HEK293 (cell line): ENCODE data around the gene PWWP2B.

Experiments used
- ELK4 ChIP-seq: IDR thresholded peaks from 2 replicates; pipeline ENCODE4 v1.6.1; 2011; ENCODE audit warnings: mild to moderate bottlenecking, low read depth, low read length, borderline replicate concordance
- FEZF1 ChIP-seq: fragments of 450-650 bp; formaldehyde crosslinking; IDR thresholded peaks from 2 replicates; pipeline ENCODE4 v1.5.1; 2016; ENCODE audit warnings: missing biosample characterization, missing genetic modification characterization
- HIC1 ChIP-seq: fragments of 450-650 bp; formaldehyde crosslinking; IDR thresholded peaks from 2 replicates; pipeline ENCODE4 v1.5.1; 2016; ENCODE audit warnings: missing biosample characterization, missing genetic modification characterization
- MZF1 ChIP-seq: fragments of 450-650 bp; formaldehyde crosslinking; IDR thresholded peaks from 2 replicates; pipeline ENCODE4 v1.5.1; 2017; ENCODE audit warnings: missing biosample characterization, missing genetic modification characterization, borderline replicate concordance
- SP7 ChIP-seq: fragments of 450-650 bp; formaldehyde crosslinking; IDR thresholded peaks from 2 replicates; pipeline ENCODE4 v1.5.1; 2016; ENCODE audit warnings: missing biosample characterization, missing genetic modification characterization
- YY1 ChIP-seq: fragments of 450-650 bp; formaldehyde crosslinking; IDR thresholded peaks from 2 replicates; pipeline ENCODE4 v1.5.1; 2018; ENCODE audit warnings: missing biosample characterization, missing genetic modification characterization
- ZBTB17 ChIP-seq: fragments of 450-650 bp; formaldehyde crosslinking; IDR thresholded peaks from 2 replicates; pipeline ENCODE4 v1.5.1; 2016; ENCODE audit warnings: missing biosample characterization, missing genetic modification characterization
- ZBTB6 ChIP-seq: fragments of 450-650 bp; formaldehyde crosslinking; IDR thresholded peaks from 2 replicates; pipeline ENCODE4 v1.5.1; 2017; ENCODE audit warnings: missing biosample characterization, missing genetic modification characterization
- ZIC2 ChIP-seq: fragments of 450-650 bp; formaldehyde crosslinking; IDR thresholded peaks from 2 replicates; pipeline ENCODE4 v1.5.1; 2016; ENCODE audit warnings: missing biosample characterization, missing genetic modification characterization
- ZNF121 ChIP-seq: fragments of 450-650 bp; formaldehyde crosslinking; IDR thresholded peaks from 2 replicates; pipeline ENCODE4 v1.5.1; 2016; ENCODE audit warnings: missing biosample characterization, missing genetic modification characterization
- ZNF16 ChIP-seq: fragments of 450-650 bp; formaldehyde crosslinking; IDR thresholded peaks from 2 replicates; pipeline ENCODE4 v1.5.1; 2016; ENCODE audit warnings: low read depth, missing biosample characterization, missing genetic modification characterization
- ZNF221 ChIP-seq: fragments of 450-650 bp; formaldehyde crosslinking; IDR thresholded peaks from 2 replicates; pipeline ENCODE4 v1.5.1; 2017; ENCODE audit warnings: missing biosample characterization, missing genetic modification characterization, borderline replicate concordance
- ZNF404 ChIP-seq: fragments of 450-650 bp; formaldehyde crosslinking; IDR thresholded peaks from 2 replicates; pipeline ENCODE4 v1.5.1; 2017; ENCODE audit warnings: missing biosample characterization, missing genetic modification characterization
- ZNF433 ChIP-seq: fragments of 450-650 bp; formaldehyde crosslinking; IDR thresholded peaks from 2 replicates; pipeline ENCODE4 v1.5.1; 2016; ENCODE audit warnings: missing biosample characterization, missing genetic modification characterization, low read depth
- ZNF501 ChIP-seq: fragments of 450-650 bp; formaldehyde crosslinking; IDR thresholded peaks from 2 replicates; pipeline ENCODE4 v1.5.1; 2016; ENCODE audit warnings: missing biosample characterization, missing genetic modification characterization
- ZNF510 ChIP-seq: fragments of 450-650 bp; formaldehyde crosslinking; IDR thresholded peaks from 2 replicates; pipeline ENCODE4 v1.5.1; 2018; ENCODE audit warnings: mild to moderate bottlenecking, missing genetic modification characterization, missing biosample characterization; ENCODE audit not compliant: insufficient replicate concordance
- ZNF544 ChIP-seq: fragments of 450-650 bp; formaldehyde crosslinking; IDR thresholded peaks from 2 replicates; pipeline ENCODE4 v1.5.0; 2017; ENCODE audit warnings: missing biosample characterization, missing genetic modification characterization
- ZNF561 ChIP-seq: fragments of 450-650 bp; IDR thresholded peaks from 2 replicates; pipeline ENCODE4 v1.5.1; 2018; ENCODE audit warnings: missing biosample characterization, missing genetic modification characterization, borderline replicate concordance
- ZNF580 ChIP-seq: fragments of 450-650 bp; formaldehyde crosslinking; IDR thresholded peaks from 2 replicates; pipeline ENCODE4 v1.5.1; 2016; ENCODE audit warnings: missing biosample characterization, missing genetic modification characterization
- ZNF837 ChIP-seq: fragments of 450-650 bp; formaldehyde crosslinking; IDR thresholded peaks from 2 replicates; pipeline ENCODE4 v1.5.1; 2016; ENCODE audit warnings: missing biosample characterization, missing genetic modification characterization
- ZSCAN18 ChIP-seq: fragments of 450-650 bp; formaldehyde crosslinking; IDR thresholded peaks from 2 replicates; pipeline ENCODE4 v1.5.1; 2016; ENCODE audit warnings: missing biosample characterization, missing genetic modification characterization

PWWP2B gene

GRCh38 chr10:132389433-132390169 is 7.4 kb upstream of the PWWP2B start (continued):
- TF ChIP-seq ZNF580 (tag by site-specific recombination) (no peak), ZNF404 (no peak), ZNF544 (tag by site-specific recombination) (no peak), MZF1 (tag by site-specific recombination) (no peak), ELK4 (no peak), ZNF561 (no peak), FEZF1 (tag by site-specific recombination) (peak; percentile 57), ZNF121 (tag by site-specific recombination) (no peak), ZNF510 (tag by site-specific recombination) (no peak), ZNF501 (tag by site-specific recombination) (no peak), ZSCAN18 (tag by site-specific recombination) (no peak), ZBTB6 (tag by site-specific recombination) (no peak), ZNF16 (tag by site-specific recombination) (no peak), ZNF837 (tag by site-specific recombination) (no peak), ZIC2 (tag by site-specific recombination) (0 out of 2 replicates have a peak, but pooled peaks have one; percentile 42), SP7 (tag by site-specific recombination) (no peak), HIC1 (tag by site-specific recombination) (no peak), ZNF433 (tag by site-specific recombination) (no peak), ZNF221 (no peak), ZBTB17 (tag by site-specific recombination) (no peak), YY1 (no peak)
